Effector memory CD8-positive, alpha-beta T cell (primary cell): ENCODE results near the gene RPL27A.

ENCODE experiments used
- ATAC-seq: fragments of 150-1000 bp; cut with Tn5 transposase; replicated peaks from 2 replicates; pipeline ENCODE4 v1.10.0; 2021; ENCODE audit warnings: mild to moderate bottlenecking, moderate library complexity
- DNase-seq, 3 experiments: peaks; one replicate each; pipeline ENCODE4 v3.0.0; 2021
- H3K27ac Mint-ChIP-seq, 2 donors: one replicate each; pipeline ENCODE4 v1.8.0; 2022; ENCODE audit warnings: mild to moderate bottlenecking in 2 of 2, mixed read lengths in 2 of 2, moderate library complexity in 2 of 2
- H3K27me3 Mint-ChIP-seq, 2 donors: one replicate each; pipeline ENCODE4 v1.8.0; 2022; ENCODE audit warnings: mixed read lengths in 2 of 2
- H3K36me3 Mint-ChIP-seq: one replicate; pipeline ENCODE4 v1.8.0; 2022; ENCODE audit warnings: mild to moderate bottlenecking, moderate library complexity, mixed read lengths; ENCODE audit not compliant: insufficient read depth
- H3K4me1 Mint-ChIP-seq, 2 donors: one replicate each; pipeline ENCODE4 v1.8.0; 2022; ENCODE audit warnings: low read depth in 2 of 2, mixed read lengths in 2 of 2
- H3K4me3 Mint-ChIP-seq, 2 donors: one replicate each; pipeline ENCODE4 v1.8.0; 2022; ENCODE audit warnings: mild to moderate bottlenecking in 2 of 2, mixed read lengths in 2 of 2, moderate library complexity in 2 of 2
- H3K9me3 Mint-ChIP-seq, 2 donors: one replicate each; pipeline ENCODE4 v1.8.0; 2022; ENCODE audit warnings: mixed read lengths in 2 of 2

The RPL27A gene

DNA sequence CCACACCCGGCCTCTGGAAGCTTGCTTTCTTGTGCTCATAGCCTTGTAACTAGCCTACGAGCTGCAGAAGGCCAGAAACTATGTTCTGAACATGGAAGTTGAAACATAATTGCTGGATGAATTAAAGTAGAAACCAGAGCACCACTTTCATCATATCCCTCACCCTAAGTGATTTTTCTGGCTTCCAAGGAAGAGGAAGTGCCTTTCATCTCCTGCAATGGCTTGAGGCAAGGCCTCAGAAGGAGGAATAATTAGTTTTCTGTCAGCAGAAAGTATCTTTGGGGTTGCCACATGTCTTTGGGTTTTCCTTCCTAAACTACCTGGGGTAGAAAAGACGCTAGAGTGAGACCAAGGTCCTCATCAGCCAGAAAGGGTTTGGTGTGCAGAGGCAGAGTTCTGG, 14.5 kb downstream of the RPL27A start:
- Mint-ChIP-seq H3K36me3 (peaks cover 3% of the 10 kb centered on the region), H3K9me3 (no peaks in the 10 kb centered on the region), H3K4me3 (no peak overlapping the region), H3K27ac (no peak overlapping the region), H3K27me3 (no peaks in the 10 kb centered on the region), H3K4me1 (no peaks in the 10 kb centered on the region)
- DNase-seq, result no peak
- ATAC-seq, result no peak

DNA sequence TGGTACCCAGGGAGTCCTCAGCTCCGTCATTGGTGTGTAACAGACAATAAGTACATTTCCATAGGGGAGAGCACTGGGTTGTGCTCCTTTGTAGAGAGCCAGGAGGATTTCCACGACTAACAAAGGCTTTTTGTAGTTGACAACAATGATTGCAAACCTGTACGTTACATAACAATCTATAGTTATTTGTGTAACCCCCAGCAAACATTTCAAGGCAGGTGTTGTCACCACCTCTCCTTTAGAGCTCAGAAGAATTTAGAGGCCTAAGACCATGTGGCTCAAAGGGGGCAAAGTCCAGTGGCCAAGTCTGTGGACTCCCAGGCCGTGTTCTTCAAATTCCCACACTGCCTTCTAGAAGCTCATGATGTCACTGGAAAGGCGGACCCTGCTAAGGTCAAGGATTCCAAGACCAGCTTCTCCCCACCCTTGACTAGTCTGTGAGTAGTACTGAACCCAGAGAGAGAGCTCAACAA, 15.8 kb downstream of the RPL27A start:
- Mint-ChIP-seq H3K27ac (no peak overlapping the region), H3K27me3 (no peaks in the 10 kb centered on the region), H3K4me3 (no peak overlapping the region), H3K9me3 (no peaks in the 10 kb centered on the region), H3K4me1 (no peaks in the 10 kb centered on the region), H3K36me3 (peaks cover 1% of the 10 kb centered on the region)
- ATAC-seq (no peak), DNase-seq (no peak)

DNA sequence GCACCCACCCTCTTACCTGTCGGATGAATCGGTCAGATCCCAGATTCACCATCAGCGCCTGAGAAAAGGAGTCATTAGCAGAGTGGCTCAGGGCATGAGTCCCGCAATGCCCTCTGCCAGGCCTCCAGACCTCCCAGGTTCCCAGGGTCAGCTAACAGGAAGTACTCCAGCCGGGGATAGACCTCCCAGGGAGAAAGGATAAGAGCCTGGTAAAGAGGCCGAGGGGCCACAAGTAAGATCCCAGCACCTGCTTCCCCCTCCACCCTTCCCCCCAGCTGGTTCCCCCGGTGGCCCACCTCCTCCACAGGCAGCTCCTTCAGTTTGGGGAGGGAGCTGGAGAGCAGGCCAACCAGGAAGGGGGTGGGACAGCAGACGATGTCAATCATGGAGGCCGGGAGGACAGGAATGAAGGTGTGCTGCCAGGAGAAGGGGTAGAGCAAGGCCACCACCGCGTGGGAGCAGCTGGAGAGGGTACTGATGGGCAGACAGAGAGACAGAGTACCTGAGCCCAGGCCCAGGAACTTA, 16.4 kb downstream of the RPL27A start:
- H3K4me1 Mint-ChIP-seq, result no peaks in the 10 kb centered on the region
- H3K27me3 Mint-ChIP-seq, result no peaks in the 10 kb centered on the region
- no peaks in the 10 kb centered on the region for H3K9me3 Mint-ChIP-seq
- DNase-seq (no peak), ATAC-seq (no peak)
- no peaks in the 10 kb centered on the region for H3K36me3 Mint-ChIP-seq
- H3K4me3 Mint-ChIP-seq, result no peak overlapping the region
- H3K27ac Mint-ChIP-seq, result no peak overlapping the region

DNA sequence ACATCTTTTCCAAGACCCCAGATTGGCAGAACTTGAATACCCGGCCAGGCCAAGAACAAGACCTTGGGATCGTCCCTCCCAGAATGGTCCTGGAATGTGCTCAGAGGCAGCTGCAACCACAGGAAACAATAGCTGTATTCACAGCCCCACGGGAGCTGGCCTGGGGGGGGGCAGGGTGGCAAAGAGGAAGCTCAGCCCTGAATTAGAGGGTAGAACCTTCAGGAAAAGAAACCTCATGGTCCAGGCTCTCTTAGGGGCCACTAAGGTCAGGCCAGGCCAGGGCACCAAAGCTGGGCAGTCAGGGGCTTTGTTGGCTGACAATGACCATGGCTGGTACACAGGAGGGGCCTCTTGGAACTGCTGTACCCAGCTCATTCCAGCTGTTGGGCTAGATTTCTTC, 17.3 kb downstream of the RPL27A start:
- H3K4me1 Mint-ChIP-seq, result no peaks in the 10 kb centered on the region

DNA sequence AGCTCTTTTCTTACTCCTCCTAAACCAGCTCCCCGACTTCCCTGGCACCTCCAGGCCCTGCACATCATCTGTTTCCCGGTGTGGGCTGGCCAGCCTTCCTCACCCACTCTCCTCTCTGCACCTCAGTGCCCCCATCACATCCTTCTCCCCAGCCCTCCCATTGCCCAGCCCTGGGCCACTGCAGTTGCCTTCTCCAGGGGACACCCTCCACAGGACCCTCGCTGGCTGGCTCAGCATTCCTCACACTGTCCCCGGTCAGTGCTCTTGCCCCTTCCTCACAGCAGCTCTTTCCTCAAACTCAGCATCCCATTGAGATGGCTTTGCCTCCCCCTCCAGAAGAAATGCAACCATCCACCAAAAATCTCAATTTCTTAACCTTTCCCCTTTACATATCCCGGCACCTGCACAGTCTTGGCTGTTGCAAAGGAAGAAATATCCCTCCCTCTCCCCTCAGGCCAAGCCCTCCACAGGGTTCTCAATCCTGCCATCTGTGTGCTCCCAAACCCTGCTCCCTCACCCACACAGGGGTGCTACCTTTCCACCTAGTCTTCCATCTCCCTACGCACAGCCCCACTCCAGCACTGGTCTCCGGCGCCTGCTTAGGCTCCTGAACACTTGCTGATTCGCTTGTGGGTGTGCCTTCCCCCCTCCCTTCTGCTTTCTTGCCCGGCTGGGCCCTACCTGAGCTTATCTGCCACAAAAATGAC, 19.5 kb downstream of the RPL27A start:
- Mint-ChIP-seq H3K4me1 (no peaks in the 10 kb centered on the region), H3K4me3 (no peak overlapping the region), H3K36me3 (no peaks in the 10 kb centered on the region), H3K27me3 (peaks cover 0 to 8% of the 10 kb centered on the region in 2 donors), H3K9me3 (no peaks in the 10 kb centered on the region), H3K27ac (no peak overlapping the region)
- DNase-seq (no peak), ATAC-seq (no peak)

More for the DNA sequence above, 17.3 kb downstream of the RPL27A start:
- Mint-ChIP-seq H3K4me3 (no peak overlapping the region), H3K27me3 (no peaks in the 10 kb centered on the region), H3K9me3 (no peaks in the 10 kb centered on the region), H3K27ac (no peak overlapping the region), H3K36me3 (no peaks in the 10 kb centered on the region)
- DNase-seq (no peak), ATAC-seq (no peak)

DNA sequence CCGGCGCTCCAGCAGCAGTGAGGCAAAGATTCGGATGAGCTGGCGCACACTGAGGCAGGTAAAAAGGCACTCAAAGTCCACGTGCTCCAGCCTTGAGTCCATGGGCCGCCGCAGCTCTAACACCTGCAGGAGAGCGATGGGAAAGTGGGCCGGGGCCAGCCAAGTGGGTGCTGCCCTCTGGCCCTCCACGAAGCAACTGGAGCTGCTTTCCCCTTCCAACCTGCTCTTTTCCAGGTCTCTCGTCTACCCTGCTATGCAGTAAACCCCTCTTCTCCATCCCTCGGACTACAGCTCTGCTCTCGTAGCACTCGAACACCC, 20.0 kb downstream of the RPL27A start:
- no peaks in the 10 kb centered on the region for H3K36me3 Mint-ChIP-seq
- no peaks in the 10 kb centered on the region for H3K4me1 Mint-ChIP-seq
- peaks cover 0 to 8% of the 10 kb centered on the region in 2 donors for H3K27me3 Mint-ChIP-seq
- no peaks in the 10 kb centered on the region for H3K9me3 Mint-ChIP-seq
- ATAC-seq, result no peak
- no peak for DNase-seq
- H3K27ac Mint-ChIP-seq, result no peak overlapping the region
- H3K4me3 Mint-ChIP-seq, result no peak overlapping the region

DNA sequence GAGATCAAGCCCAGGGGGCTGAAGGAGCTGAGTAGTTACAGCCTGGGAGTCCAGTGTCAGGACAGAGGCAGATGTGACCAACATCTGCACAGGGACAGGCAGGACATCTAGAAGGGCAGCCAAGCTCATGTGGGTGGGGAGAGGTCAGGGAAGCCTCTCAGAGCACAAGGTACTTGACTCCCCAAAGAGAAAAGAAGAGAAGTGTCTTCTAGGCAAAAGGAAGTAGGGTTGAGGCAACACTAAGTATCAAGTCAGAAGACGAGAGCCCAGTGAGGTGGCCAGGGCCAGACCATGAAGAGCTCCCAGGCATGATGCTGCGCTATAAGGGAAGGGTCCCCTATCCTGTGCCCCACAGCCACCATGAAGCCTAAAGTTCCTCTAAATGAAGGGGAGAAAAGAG, 21.5 kb downstream of the RPL27A start:
- H3K36me3 Mint-ChIP-seq, result no peaks in the 10 kb centered on the region
- H3K4me1 Mint-ChIP-seq, result no peaks in the 10 kb centered on the region
- ATAC-seq (no peak), DNase-seq (no peak)
- peaks cover 2 to 8% of the 10 kb centered on the region in 2 donors for H3K27me3 Mint-ChIP-seq
- H3K4me3 Mint-ChIP-seq, result no peak overlapping the region
- no peak overlapping the region for H3K27ac Mint-ChIP-seq
- H3K9me3 Mint-ChIP-seq, result no peaks in the 10 kb centered on the region

DNA sequence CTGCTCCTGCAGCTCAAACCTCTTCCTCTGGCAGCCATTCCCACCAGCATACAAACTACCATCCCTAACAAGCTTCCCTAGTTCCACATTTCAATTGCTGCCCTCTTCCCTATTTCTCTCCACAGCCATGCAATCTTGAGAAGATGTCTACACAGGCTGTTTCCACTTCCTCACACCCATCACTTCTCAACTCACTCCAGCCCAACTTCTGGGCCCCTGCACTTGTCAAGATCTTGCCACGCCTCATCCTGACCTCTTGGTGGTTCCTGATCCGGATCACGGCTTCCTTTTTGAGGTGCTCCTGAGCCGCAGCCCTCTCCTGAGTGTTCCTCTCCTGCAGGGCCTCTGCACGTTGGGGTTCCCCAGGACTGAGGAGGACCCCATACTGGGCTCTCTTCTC, 22.6 kb downstream of the RPL27A start:
- Mint-ChIP-seq H3K4me1 (no peaks in the 10 kb centered on the region), H3K36me3 (no peaks in the 10 kb centered on the region), H3K4me3 (no peak overlapping the region), H3K9me3 (no peaks in the 10 kb centered on the region), H3K27me3 (peaks cover 12 to 16% of the 10 kb centered on the region in 2 donors), H3K27ac (no peak overlapping the region)
- ATAC-seq, result no peak
- DNase-seq, result no peak

DNA sequence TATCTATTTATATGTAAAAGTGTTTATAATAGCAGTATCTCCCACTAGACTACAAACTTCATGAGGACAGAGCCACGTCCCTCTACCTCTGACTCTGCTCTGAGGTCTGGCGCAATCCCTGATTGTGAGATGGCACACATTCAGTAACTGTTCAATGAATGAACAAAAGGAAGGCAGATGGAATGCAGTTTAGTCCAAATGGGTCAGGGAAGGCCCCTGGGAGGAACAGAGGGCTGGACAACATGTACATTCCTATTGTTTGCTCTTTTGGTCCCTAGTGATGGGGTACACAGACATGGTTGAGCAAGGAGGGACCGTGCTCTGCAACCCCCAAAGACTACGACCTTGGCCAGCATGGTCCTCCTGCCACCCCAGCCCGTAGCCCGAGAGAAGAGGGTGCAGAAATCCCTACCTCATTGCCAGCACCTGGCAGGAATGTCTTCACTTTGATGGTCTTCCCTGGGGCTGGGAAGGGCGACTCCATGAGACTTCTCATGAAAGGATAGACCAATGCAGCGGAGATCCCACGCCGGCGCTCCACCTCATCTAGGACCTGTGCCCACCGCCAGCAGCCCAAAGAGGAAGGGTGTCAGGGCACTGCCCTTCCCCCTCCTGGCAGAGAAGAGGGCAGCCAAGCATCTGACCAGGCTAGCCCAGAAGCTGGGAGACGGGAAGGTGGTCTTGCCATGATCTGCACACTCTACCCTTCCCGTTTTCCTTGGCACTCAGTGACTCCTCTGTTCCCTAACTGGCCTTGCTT, 24.3 kb downstream of the RPL27A start:
- Mint-ChIP-seq H3K4me1 (no peaks in the 10 kb centered on the region), H3K36me3 (no peaks in the 10 kb centered on the region), H3K27me3 (peaks cover 16 to 23% of the 10 kb centered on the region in 2 donors), H3K27ac (no peak overlapping the region), H3K4me3 (no peak overlapping the region), H3K9me3 (no peaks in the 10 kb centered on the region)
- DNase-seq (no peak), ATAC-seq (no peak)

DNA sequence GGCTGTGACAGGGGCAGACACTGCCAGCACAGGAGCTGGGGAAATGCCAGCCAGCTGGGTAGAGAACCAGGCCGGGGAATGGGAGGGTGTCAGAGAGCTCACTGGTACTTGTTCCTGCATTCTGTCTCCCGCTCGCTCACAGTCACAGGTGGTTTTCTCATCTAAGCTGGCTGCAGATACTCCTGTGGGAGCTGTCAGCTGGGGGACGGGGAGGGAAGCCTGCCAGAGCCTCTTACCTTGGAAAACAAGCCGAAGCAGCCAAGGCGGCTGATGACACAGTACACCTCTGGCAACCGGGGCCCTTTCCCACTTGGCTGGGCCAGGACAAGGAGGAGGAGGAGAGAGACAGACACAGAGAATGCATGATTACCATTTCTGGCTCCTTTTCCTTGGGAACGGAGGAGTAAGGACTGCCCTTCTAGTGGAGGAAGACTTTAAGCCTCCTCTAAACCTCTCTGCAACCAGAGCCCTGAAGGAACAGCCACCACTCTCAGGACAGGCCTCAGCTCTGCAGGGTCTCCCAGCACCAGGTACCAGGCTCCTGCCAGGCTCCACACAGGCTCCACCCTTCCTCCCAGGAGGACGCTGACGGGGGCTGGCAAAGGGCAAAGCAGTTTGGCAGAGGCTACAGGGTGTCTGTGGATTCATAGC, 25.1 kb downstream of the RPL27A start:
- peaks cover 16 to 23% of the 10 kb centered on the region in 2 donors for H3K27me3 Mint-ChIP-seq
- H3K4me1 Mint-ChIP-seq, result no peaks in the 10 kb centered on the region
- H3K36me3 Mint-ChIP-seq, result no peaks in the 10 kb centered on the region
- no peak overlapping the region for H3K4me3 Mint-ChIP-seq
- DNase-seq, result no peak
- ATAC-seq, result no peak
- no peaks in the 10 kb centered on the region for H3K9me3 Mint-ChIP-seq
- peak overlapping the region in 1 of 2 donors; percentile 9 for H3K27ac Mint-ChIP-seq

DNA sequence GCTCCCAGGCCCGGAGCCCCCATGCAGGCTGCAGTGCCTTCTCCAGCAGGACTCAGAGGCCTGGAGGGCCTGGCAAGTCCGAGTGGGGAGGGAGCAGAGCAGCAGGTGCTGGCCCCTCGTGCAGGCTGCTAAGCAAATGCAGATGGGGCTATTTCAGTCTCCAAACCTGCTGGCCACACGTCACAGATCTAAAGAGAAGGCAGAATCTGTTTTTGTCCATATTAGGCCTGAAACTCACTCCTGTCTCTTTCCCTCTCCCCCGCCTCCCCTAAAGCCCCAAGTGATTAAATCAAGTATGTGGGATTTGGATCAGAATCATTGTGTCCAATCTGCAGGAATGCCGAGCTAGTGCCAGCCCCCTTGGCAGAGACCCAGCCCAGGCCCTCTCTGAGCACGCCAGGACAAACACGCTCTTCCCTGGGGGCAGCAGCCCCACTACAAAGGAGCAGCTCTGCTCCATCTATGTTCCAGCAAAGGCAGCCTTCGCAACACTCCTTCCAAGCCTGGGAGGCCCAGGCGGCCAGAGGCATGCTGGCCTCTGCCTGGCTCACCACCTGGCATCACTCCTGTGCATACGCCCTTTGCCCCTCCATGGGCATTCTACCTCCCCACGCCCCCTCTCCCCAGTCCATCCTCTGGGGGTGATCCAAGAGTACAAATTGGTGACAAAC, 26.5 kb downstream of the RPL27A start:
- DNase-seq (no peak), ATAC-seq (no peak)
- H3K4me1 Mint-ChIP-seq, result no peaks in the 10 kb centered on the region

DNA sequence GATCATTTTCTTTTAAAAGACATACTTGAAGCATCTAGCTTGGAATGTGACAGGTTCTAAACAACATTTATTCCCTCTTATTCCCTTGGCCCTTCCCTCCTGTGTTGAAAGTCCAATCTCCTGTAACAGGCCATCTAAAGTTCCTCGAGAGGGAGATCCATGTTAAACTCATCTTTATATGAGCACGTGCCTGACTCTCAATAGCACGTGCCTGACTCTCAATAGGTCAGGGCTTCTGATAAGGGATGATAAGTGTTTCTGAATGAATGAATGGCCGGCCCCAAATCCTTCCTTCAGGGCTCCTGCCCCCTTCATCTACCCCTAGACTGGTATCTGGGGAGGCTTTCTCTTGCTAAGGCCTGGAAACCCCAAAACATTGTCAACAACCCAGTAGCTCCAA, 27.2 kb downstream of the RPL27A start:
- ATAC-seq (no peak), DNase-seq (no peak)
- Mint-ChIP-seq H3K4me3 (no peak overlapping the region), H3K27me3 (peaks cover 16 to 31% of the 10 kb centered on the region in 2 donors), H3K4me1 (no peaks in the 10 kb centered on the region), H3K27ac (no peak overlapping the region), H3K9me3 (no peaks in the 10 kb centered on the region), H3K36me3 (no peaks in the 10 kb centered on the region)

More for the DNA sequence above, 26.5 kb downstream of the RPL27A start:
- Mint-ChIP-seq H3K4me3 (no peak overlapping the region), H3K36me3 (no peaks in the 10 kb centered on the region), H3K27me3 (peaks cover 16 to 25% of the 10 kb centered on the region in 2 donors), H3K27ac (no peak overlapping the region), H3K9me3 (no peaks in the 10 kb centered on the region)

DNA sequence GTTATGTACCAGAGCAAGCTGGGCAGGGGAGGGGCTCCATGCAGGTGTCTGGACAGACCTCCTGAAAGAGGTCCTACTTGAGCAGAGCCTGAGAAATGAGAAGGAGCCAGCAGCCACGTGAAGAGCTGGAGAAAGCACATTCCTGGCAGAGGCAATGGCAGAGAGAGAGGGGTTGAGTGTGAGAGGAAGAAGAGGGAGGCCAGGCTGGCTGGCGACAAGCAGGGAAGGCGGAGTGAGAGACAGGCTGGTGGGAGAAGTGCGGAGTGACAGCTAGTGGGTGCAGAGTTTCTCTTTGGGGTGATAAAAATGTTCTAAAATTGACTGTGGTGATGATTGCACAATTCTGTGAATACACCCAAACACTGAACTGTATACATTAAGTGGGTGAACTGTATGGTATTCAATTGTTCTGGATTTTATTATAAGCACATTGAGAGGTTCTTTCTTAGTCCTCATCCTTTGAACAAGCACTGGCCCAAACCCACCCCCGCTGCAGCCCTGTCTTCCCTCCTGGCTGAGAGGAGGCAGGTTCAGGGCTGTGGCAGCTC, 29.4 kb downstream of the RPL27A start:
- Mint-ChIP-seq H3K4me1 (no peaks in the 10 kb centered on the region), H3K27ac (no peak overlapping the region), H3K9me3 (no peaks in the 10 kb centered on the region), H3K36me3 (no peaks in the 10 kb centered on the region), H3K27me3 (peaks cover 8 to 40% of the 10 kb centered on the region in 2 donors), H3K4me3 (no peak overlapping the region)
- DNase-seq (no peak), ATAC-seq (no peak)
